Stimulated activated CD4-positive, alpha-beta T cell treated with anti-CD3 and anti-CD28 coated beads, Interleukin-1b, Interleukin-23, amount 100 ng/mL, for 4 hours (primary cell): Measurements from ENCODE around the gene GLRA2.

Experiments
- DNase-seq, 2 donors: peaks; one replicate each; pipeline ENCODE4 v3.0.0-alpha.2; 2020; ENCODE audit warnings: low read depth in 2 of 2

GLRA2 gene

GRCh38 chrX:14529290-14529989 is at the start of gene GLRA2:
Gene GLRA2, plus strand, starts transcription at chrX:14529536. Its CDS starts 522 bp downstream, at chrX:14530058.
- no peak for DNase-seq

GRCh38 chrX:14489437-14489836 is 39.9 kb upstream of the GLRA2 start:
- no peak for DNase-seq

GRCh38 chrX:14491689-14492088 is 37.6 kb upstream of the GLRA2 start:
- no peak for DNase-seq

GRCh38 chrX:14496674-14497073 is 32.7 kb upstream of the GLRA2 start:
- no peak for DNase-seq

GRCh38 chrX:14497184-14497666 is 32.1 kb upstream of the GLRA2 start:
- no peak for DNase-seq

GRCh38 chrX:14501327-14501726 is 28.0 kb upstream of the GLRA2 start:
- DNase-seq, result no peak

GRCh38 chrX:14504960-14505538 is 24.3 kb upstream of the GLRA2 start:
- DNase-seq, result no peak

GRCh38 chrX:14505648-14506047 is 23.7 kb upstream of the GLRA2 start:
- no peak for DNase-seq

- no peak for DNase-seq
Measured at GRCh38 chrX:14506866-14507265, 22.5 kb upstream of the GLRA2 start.

- no peak for DNase-seq
Measured at GRCh38 chrX:14508025-14508690, 21.2 kb upstream of the GLRA2 start.

- no peak for DNase-seq
Measured at GRCh38 chrX:14509325-14510057, 19.8 kb upstream of the GLRA2 start.

GRCh38 chrX:14528629-14529289 is 577 bp upstream of the GLRA2 start:
- peak; percentile 15 to 27 for DNase-seq

GRCh38 chrX:14533867-14534266 is 4.5 kb downstream of the GLRA2 start:
- DNase-seq, result no peak

GRCh38 chrX:14546190-14546589 is 16.9 kb downstream of the GLRA2 start:
- no peak for DNase-seq

GRCh38 chrX:14554131-14554715 is 24.9 kb downstream of the GLRA2 start:
- DNase-seq, result no peak

- DNase-seq, result no peak
Measured at GRCh38 chrX:14564058-14564457, 34.7 kb downstream of the GLRA2 start.

GRCh38 chrX:14573161-14573560 is 43.8 kb downstream of the GLRA2 start:
- no peak for DNase-seq

GRCh38 chrX:14581081-14581480 is 51.7 kb downstream of the GLRA2 start:
- no peak for DNase-seq

GRCh38 chrX:14584548-14584947 is 55.2 kb downstream of the GLRA2 start:
- DNase-seq, result no peak

GRCh38 chrX:14590216-14590615 is 60.9 kb downstream of the GLRA2 start:
- DNase-seq, result no peak

GRCh38 chrX:14590693-14591424 is 61.5 kb downstream of the GLRA2 start:
- DNase-seq, result no peak
